ENCODE data around the gene BEND6. TPM values are rescaled to one million over a fixed set of nuclear protein-coding genes. Genes with fewer than 3 reads are reported as not detected.

Gene BEND6, protein sequence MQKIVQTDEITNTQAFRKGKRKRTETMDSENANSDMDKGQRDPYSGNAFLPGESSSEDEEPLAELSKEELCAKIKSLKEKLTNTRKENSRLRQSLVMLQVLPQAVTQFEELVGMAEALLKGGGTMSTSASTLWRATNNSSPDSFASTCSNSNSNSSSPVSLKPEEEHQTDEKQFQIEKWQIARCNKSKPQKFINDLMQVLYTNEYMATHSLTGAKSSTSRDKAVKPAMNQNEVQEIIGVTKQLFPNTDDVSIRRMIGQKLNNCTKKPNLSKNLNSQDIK
- total RNA-seq: 6.5 and 12.8 TPM in 2 replicates

DNA sequence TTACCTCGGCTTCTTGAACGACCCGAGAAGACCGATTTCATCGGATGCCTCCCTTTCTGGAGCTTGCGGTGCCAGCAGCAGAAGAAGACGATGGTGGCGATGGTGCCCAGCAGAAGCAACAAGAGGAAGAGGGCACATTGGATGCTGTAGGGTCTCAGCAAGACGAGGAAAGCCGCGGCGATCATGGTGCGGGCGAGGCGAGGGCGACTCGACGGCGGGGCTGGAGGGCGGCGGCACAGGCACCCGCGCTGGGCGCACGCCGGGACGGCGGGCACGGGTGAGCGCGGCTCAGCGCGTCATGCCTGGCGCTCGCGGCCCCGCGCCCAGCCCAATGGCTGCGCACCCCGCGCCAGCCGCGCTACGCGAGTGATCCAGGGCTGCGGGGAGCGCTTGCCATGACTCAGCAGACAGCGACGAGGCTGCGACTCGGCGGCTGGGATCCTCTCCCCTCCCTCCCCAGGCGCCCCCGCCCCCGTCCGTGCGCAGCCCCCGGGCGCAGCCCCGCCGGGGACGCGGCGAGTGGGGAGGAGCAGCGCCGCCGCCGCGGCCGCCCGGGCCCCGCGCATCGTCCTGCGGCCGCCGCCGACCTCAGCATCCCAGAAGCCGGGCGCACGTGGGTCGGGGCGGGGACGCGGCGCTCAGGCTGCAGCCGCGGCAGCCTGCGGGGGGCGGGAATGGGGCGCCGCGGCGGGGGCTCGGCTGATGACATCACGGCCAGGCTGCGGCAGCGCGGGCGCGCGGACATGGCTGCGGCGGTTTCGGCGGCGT is at the start of gene BEND6:
Gene BEND6, plus strand, starts transcription at position 705 of the 768 bp plus-strand sequence. CDS start 26,704 bp downstream, outside the sequence.

DNA sequence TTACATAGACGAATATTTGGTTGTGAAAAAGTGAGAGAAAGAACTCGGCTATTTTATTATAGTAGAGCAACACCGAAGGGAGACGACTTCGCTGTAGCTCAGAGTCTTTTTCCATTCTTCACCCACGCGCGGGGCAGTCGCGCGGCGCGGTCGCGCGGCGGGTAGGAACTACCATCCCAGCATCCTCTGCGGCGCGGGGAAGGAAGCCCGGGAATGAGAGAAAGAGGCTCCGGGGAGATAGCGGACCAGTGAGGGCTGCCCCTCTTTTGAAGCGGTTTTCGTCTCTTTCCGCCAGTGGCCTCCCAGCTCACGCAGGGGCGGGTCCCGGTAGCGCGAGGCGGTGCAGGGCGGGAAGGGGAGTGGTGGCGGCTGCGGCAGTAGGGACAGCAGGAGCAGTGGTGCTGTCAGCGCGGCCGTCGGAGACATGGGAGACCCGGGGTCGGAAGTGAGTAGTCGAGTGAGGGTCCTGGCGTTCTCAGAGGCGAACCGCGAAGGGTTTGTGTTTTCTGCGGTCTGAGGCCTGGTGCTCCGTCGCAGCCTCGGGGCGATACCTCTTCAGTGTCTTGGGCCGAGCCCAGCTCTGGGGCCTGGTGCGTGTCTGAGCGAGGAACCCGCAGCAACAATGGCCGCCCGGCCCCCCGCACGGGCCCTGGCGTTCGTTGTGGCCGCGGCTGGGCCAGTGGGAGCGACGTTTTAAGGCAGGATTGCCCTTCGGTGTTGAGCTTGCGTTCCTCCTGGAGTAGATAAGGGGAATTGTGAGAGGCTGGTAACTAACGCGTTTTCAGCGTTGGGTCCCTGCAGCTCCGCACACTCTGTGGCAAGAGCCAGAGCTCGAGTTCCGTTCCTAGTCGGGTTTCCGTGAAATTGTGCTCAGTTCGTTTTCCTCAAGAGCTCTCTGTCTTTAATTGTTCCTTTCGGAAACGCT is 91.7 kb downstream of the BEND6 start, which contains the start of gene KIAA1586:
Gene KIAA1586, plus strand, starts transcription at position 362 of the 925 bp plus-strand sequence. Its CDS starts 63 bp downstream, at position 425.

Other genes starting within 250 kb of the BEND6 start
- gene KIAA1586, start 91.6 kb downstream of the BEND6 start, total RNA-seq: 15.1 and 17.2 TPM in 2 replicates
- 63.0 and 65.3 TPM in 2 replicates for gene ZNF451, start 135.1 kb downstream of the BEND6 start, total RNA-seq
- 28.2 and 35.7 TPM in 2 replicates for gene BAG2, start 217.2 kb downstream of the BEND6 start, total RNA-seq